Endothelial cell of umbilical vein (primary cell): ENCODE results near the gene CTSW. TPM values are rescaled to one million over a fixed set of nuclear protein-coding genes. Genes with fewer than 3 reads are reported as not detected.

Source experiments
- BruUV-seq: library from RNA; stranded (reverse); fragments of 400-500 nt; replicated peaks from 2 replicates; lab custom pipeline; 2021; lab: Mats Ljungman, UMichigan
- CTCF ChIA-PET: fragments of 300-600, 350-600 bp; sonication (Branson Sonifier 250); formaldehyde crosslinking; loops from one replicate; lab custom pipeline; 2021; ENCODE audit warnings: antibody characterized with exemption, inconsistent platforms; lab: Charles Lee
- POLR2A ChIA-PET: fragments of 300-600, 350-600 bp; sonication (Branson Sonifier 250); formaldehyde crosslinking; loops from one replicate; lab custom pipeline; 2021; ENCODE audit warnings: antibody characterized with exemption, inconsistent platforms; lab: Charles Lee
- DNase-seq: peaks from one replicate; pipeline ENCODE4 v3.0.0-alpha.2; 2011; ENCODE audit warnings: low read depth, low spot score
- FAIRE-seq: peaks from 2 replicates; lab custom pipeline; 2011; peaks lifted over from hg19 to GRCh38; lab: Jason Lieb, UNC
- H2AFZ ChIP-seq: 2 replicates; pipeline ENCODE4 v1.6.0; 2012; ENCODE audit warnings: low read depth, low read length, control low read depth, inconsistent platforms
- H3K27ac ChIP-seq: 2 replicates; pipeline ENCODE4 v1.5.1; 2011; ENCODE audit warnings: low read depth, mild to moderate bottlenecking, control low read depth, low read length, moderate library complexity; ENCODE audit not compliant: insufficient read depth
- H3K27me3 ChIP-seq, 2 experiments: 2 replicates each; pipeline versions ENCODE4 v1.6.0 to v1.6.1; 2011; ENCODE audit warnings: low read length in 2 of 2, mixed read lengths in 1 of 2; ENCODE audit not compliant: control insufficient read depth in 2 of 2, insufficient read depth in 2 of 2
- H3K36me3 ChIP-seq, 2 experiments: 2 replicates in 1 of 2; 3 replicates in 1 of 2; pipeline ENCODE4 v1.5.1; 2011; ENCODE audit warnings: low read length in 2 of 2, mild to moderate bottlenecking in 1 of 2, moderate library complexity in 1 of 2; ENCODE audit not compliant: control insufficient read depth in 2 of 2, insufficient read depth in 2 of 2; ENCODE audit errors: extremely low read depth in 1 of 2
- H3K4me1 ChIP-seq: 3 replicates; pipeline ENCODE4 v1.5.1; 2011; ENCODE audit warnings: mild to moderate bottlenecking, low read length; ENCODE audit not compliant: control insufficient read depth, insufficient read depth; ENCODE audit errors: extremely low read depth
- H3K4me2 ChIP-seq: 2 replicates; pipeline ENCODE4 v1.6.1; 2011; ENCODE audit warnings: low read length, control low read depth, mixed read lengths; ENCODE audit not compliant: insufficient read depth
- H3K4me3 ChIP-seq, 3 experiments: fragments of 200-600 bp in 1 of 3; sonication (generic), shearing (Covaris generic) in 1 of 3; replicated peaks in 1 of 3; 2 replicates each; pipeline ENCODE4 v1.5.1; 2011 to 2016; ENCODE audit warnings: control low read depth in 3 of 3, low read length in 3 of 3, mild to moderate bottlenecking in 2 of 3, inconsistent platforms in 1 of 3, low read depth in 1 of 3, moderate library complexity in 1 of 3; ENCODE audit not compliant: insufficient read depth in 1 of 3
- H3K79me2 ChIP-seq: 2 replicates; pipeline ENCODE4 v1.6.0; 2012; ENCODE audit warnings: low read length, inconsistent platforms; ENCODE audit not compliant: control insufficient read depth, insufficient read depth
- H3K9ac ChIP-seq: replicated peaks from 2 replicates; pipeline ENCODE3; 2011; ENCODE audit warnings: low read length, control low read depth; ENCODE audit not compliant: insufficient read depth; ENCODE audit errors: extremely low read depth
- H3K9me1 ChIP-seq: replicated peaks from 3 replicates; pipeline ENCODE4 v1.6.0; 2011; ENCODE audit warnings: mild to moderate bottlenecking, low read length; ENCODE audit not compliant: control insufficient read depth, insufficient read depth; ENCODE audit errors: extremely low read depth
- H3K9me3 ChIP-seq: replicated peaks from 2 replicates; pipeline ENCODE4 v1.5.1; 2012; ENCODE audit warnings: low read length, inconsistent platforms; ENCODE audit not compliant: control insufficient read depth, insufficient read depth
- H4K20me1 ChIP-seq: replicated peaks from 2 replicates; pipeline ENCODE3; 2011; ENCODE audit warnings: mild to moderate bottlenecking, low read length; ENCODE audit not compliant: control insufficient read depth, insufficient read depth; ENCODE audit errors: extremely low read depth
- CTCF ChIP-seq, 2 donors: IDR thresholded peaks; 1 replicate in 1 of 2; 2 replicates in 1 of 2; pipeline ENCODE4 v1.5.1; 2011; ENCODE audit warnings: low read length in 2 of 2, mild to moderate bottlenecking in 2 of 2, moderate library complexity in 2 of 2, control low read depth in 1 of 2, inconsistent platforms in 1 of 2, low read depth in 1 of 2; ENCODE audit not compliant: insufficient read depth in 1 of 2; ENCODE audit errors: extremely low read depth in 1 of 2
- EZH2 ChIP-seq: IDR thresholded peaks from 2 replicates; pipeline ENCODE4 v1.6.1; 2012; ENCODE audit warnings: borderline replicate concordance, low read depth, mild to moderate bottlenecking, moderate library complexity, low read length, inconsistent platforms; ENCODE audit not compliant: severe bottlenecking
- GATA2 ChIP-seq: IDR thresholded peaks from 2 replicates; pipeline ENCODE4 v1.7.0; 2011; ENCODE audit warnings: low read depth, mild to moderate bottlenecking, moderate library complexity, mixed read lengths, low read length; ENCODE audit not compliant: insufficient read length, insufficient read depth
- MAX ChIP-seq: IDR thresholded peaks from 2 replicates; pipeline ENCODE4 v1.6.1; 2011; ENCODE audit not compliant: insufficient read depth, insufficient read length
- POLR2A ChIP-seq: IDR thresholded peaks from 2 replicates; pipeline ENCODE4 v1.6.1; 2012; ENCODE audit warnings: low read depth, mild to moderate bottlenecking, control low read depth, low read length
- POLR2AphosphoS5 ChIP-seq: IDR thresholded peaks from 2 replicates; pipeline ENCODE4 v1.6.1; 2012; ENCODE audit warnings: low read depth, mild to moderate bottlenecking, control low read depth, low read length, moderate library complexity; ENCODE audit not compliant: insufficient read depth
- dilution Hi-C: fragments of 300-500 bp; cut with MboI; formaldehyde crosslinking; loops from one replicate; pipeline ENCODE4 v1.15.0; 2019; ENCODE audit warnings: low sequenced_read_pairs; ENCODE audit not compliant: extremely low pct_ligation_motif_present
- intact Hi-C: fragments of 100-400 bp; cut with micrococcal nuclease; formaldehyde crosslinking; loops from one replicate; pipeline ENCODE4 v1.10.0; 2022
- polyA plus RNA-seq, 4 experiments: library from polyadenylated mRNA; depleted of rRNA in 3 of 4; stranded (reverse) in 3 of 4; unstranded in 1 of 4; fragments of >200 nt; gene quantifications; 2 replicates each; pipeline versions ENCODE4 v1.2.1 to v1.2.3, GENCODE V29; 2011 to 2012; ENCODE audit warnings: missing spikeins in 1 of 4
- total RNA-seq: library from RNA; stranded (reverse); gene quantifications from 2 replicates; pipeline ENCODE4 v1.2.3, GENCODE V29; 2021

The CTSW gene
- total and polyA plus RNA-seq, 2 donors (not counting 3 experiments of a cell fraction or from before 2014, with no cell fraction given) = not detected

- intact Hi-C loops = loop anchor here (2.0 kb wide), 1 partner anchor 15 kb away; the partner anchor contains the start of gene FIBP
- dilution Hi-C loops = no loop called here
- no TSS peak for BruUV-seq
Observed at GRCh38 chr11:65873318-65874156, 6.1 kb upstream of the CTSW start.

More at GRCh38 chr11:65873318-65874156, 6.1 kb upstream of the CTSW start:
- Histone ChIP-seq H3K27ac (peak overlapping the region; percentile 30), H3K36me3 (peaks cover 0 to 6% of the 10 kb centered on the region in 2 experiments), H3K4me2 (peak overlapping the region; percentile 81), H3K9ac (peak overlapping the region; percentile 49), H3K4me3 (peak overlapping the region; percentile 42 to 47 (median 43)), H2AFZ (peak overlapping the region; percentile 62), H4K20me1 (no peaks in the 10 kb centered on the region), H3K9me1 (no peaks in the 10 kb centered on the region), H3K27me3 (no peaks in the 10 kb centered on the region), H3K79me2 (peaks cover 2% of the 10 kb centered on the region), H3K4me1 (peaks cover 17% of the 10 kb centered on the region), H3K9me3 (no peaks in the 10 kb centered on the region)
- POLR2A ChIA-PET = no interaction called here
- FAIRE-seq (peak; percentile 95), DNase-seq (peak; percentile 83)
- TF ChIP-seq POLR2AphosphoS5 = peak; percentile 77
- no peak for TF ChIP-seq GATA2
- peak; percentile 37 for TF ChIP-seq MAX
- TF ChIP-seq POLR2A = peak; percentile 76
- no peak for TF ChIP-seq EZH2
- TF ChIP-seq CTCF (IDR thresholded peaks at IDR 0.05; ENCODE audit: extremely low read depth in 1 of 2, insufficient read depth in 1 of 2, low read depth in 1 of 2, low read length in 2 of 2) = no peak
- CTCF ChIA-PET = interaction anchor here (0.6 to 7.1 kb wide), 4 partner anchors 11 to 149 kb away, joined by 3 to 73 read pairs (median 12); partner anchors contain the start of genes CFL1, FIBP and MUS81
